ENCODE results near the gene ANKRA2.

The ANKRA2 gene

DNA sequence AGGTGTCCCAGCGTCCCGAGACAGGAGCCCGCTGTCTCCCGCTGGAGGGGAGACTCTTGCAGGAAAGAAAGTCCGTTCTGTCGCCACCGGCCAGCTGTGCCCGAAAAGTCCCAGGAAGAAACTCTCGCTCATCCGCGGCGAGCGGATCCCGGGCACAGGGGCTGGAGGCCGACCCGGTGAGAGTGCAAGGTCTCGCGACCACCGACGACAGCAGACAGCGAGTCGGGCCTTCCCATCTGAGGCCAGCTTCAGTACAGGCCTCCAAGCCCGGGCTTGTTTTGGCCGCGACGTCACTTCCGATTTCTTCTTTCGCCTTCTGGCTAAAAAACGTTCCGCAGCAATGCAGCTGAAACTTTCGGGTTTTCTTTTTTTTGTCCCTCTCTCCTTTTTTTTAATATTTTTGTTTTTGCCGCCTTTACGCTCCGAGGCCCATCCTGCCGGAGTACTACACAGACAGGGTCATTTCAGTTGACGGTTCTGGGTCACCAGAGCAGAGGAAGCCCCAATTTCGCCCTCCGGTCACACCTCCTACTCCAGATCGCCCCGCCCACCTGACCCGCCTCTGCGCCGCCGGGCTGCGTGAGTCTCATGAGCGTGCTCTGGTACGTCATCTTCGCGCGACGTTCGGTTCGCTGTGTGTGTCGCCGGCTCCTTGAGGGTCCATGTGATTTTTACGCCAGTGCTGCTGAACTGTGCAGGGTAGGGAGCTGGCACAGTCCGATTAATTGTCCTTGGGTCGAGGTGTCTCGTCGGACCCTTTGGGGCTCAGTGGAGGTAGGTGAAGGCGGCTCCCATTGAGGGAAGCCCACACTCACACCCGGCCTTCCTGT, at the start of gene ANKRA2, which contains the start of gene UTP15:
TSS of gene ANKRA2 (minus strand) at position 501 of the 830 bp plus-strand sequence. CDS start 2,758 bp downstream, outside the sequence.
TSS of gene UTP15 (plus strand) at position 605 of the 830 bp plus-strand sequence. CDS start 1,602 bp downstream, outside the sequence.
- DNase-seq (ENCODE audit: low spot score), result peak; percentile 88

- DNase-seq (ENCODE audit: low spot score), result no peak
Measured at GRCh38 chr5:73615085-73615484, 49.6 kb upstream of the ANKRA2 start.

DNA sequence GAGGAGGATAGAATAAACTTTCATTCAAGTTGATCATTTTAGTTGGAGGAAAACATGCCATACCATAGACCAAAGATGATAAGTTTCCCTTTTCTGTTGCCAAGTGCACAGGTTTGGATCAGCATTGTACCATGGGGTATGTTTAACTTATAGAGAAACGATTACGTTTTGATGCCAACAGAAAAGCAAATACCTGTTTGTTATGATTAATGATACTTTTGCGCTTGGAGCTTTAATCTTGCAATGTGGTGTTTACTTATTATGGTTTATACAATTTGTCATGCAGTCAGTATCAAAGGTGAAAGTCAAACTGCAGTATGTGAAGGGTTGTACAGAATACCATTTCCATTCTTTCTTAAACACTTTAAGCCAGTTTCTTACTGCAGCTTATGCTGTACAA, 47.4 kb upstream of the ANKRA2 start:
- no peak for DNase-seq (ENCODE audit: low spot score)

GRCh38 chr5:73607228-73607627, 41.8 kb upstream of the ANKRA2 start:
- no peak for DNase-seq (ENCODE audit: low spot score)

GRCh38 chr5:73606206-73606753, 40.8 kb upstream of the ANKRA2 start:
- no peak for DNase-seq (ENCODE audit: low spot score)

GRCh38 chr5:73605223-73606087, 40.0 kb upstream of the ANKRA2 start:
- DNase-seq (ENCODE audit: low spot score), result no peak

GRCh38 chr5:73603998-73604397, 38.6 kb upstream of the ANKRA2 start:
- no peak for DNase-seq (ENCODE audit: low spot score)

GRCh38 chr5:73599380-73599779, 33.9 kb upstream of the ANKRA2 start:
- DNase-seq (ENCODE audit: low spot score), result no peak

- DNase-seq (ENCODE audit: low spot score), result no peak
Measured at GRCh38 chr5:73596705-73597328, 31.4 kb upstream of the ANKRA2 start.

DNA sequence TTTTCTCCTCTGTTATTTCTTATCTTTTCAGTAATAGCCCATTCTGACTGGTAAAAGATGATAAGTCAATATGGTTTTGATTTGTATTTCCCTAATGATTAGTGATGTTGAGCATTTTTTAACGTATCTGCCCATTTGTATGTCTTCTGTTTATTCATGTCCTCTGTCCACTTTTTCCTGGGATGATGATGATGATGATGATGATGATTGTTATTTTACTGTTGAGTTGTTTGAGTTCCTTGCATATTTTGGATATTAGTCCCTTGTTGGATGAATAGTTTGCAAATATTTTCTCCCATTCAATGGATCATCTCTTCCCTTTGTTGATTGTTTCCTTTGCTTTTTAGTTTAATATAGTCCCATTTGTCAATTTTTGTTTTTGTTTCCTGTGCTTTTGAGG, 27.1 kb upstream of the ANKRA2 start:
- no peak for DNase-seq (ENCODE audit: low spot score)

DNA sequence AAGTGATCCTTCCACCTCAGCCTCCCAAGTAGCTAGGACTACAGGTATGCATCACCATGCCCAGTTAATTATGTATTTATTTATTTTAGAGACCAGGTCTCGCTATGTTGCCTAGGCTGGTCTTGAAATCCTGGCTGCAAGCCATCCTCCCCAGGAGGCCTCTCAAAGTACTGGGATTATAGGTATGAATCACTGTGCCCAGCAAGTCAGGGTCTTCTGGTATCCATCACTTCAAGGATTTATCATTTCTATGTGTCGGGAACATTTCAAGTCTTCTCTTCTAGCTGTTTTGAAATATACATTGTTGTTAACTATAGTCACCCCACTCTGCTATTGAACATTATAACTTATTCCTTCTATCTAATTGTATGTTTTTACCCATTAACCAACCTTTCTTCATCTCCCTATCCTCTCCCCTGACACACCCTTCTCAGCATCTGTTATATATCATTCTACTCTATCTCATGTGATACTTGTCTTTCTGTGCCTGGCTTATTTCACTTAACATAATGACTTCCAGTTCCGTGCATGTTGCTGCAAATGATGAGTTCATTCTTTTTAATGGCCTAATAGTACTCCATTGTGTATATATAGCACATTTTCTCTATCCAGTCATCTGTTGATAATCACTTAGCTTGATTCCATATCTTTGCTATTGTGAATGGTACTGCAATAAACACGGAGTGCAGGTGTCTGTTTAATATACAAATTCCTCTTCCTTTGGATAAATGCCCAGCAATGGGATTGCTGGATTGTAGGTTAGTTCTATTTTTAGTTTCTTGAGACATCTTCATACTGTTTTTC, 26.5 kb upstream of the ANKRA2 start:
- no peak for DNase-seq (ENCODE audit: low spot score)

GRCh38 chr5:73591102-73591695, 25.8 kb upstream of the ANKRA2 start:
- peak; percentile 47 for DNase-seq (ENCODE audit: low spot score)

- DNase-seq (ENCODE audit: low spot score), result no peak
Measured at GRCh38 chr5:73587923-73588322, 22.5 kb upstream of the ANKRA2 start.

- DNase-seq (ENCODE audit: low spot score), result no peak
Measured at GRCh38 chr5:73582285-73583145, 17.1 kb upstream of the ANKRA2 start.

DNA sequence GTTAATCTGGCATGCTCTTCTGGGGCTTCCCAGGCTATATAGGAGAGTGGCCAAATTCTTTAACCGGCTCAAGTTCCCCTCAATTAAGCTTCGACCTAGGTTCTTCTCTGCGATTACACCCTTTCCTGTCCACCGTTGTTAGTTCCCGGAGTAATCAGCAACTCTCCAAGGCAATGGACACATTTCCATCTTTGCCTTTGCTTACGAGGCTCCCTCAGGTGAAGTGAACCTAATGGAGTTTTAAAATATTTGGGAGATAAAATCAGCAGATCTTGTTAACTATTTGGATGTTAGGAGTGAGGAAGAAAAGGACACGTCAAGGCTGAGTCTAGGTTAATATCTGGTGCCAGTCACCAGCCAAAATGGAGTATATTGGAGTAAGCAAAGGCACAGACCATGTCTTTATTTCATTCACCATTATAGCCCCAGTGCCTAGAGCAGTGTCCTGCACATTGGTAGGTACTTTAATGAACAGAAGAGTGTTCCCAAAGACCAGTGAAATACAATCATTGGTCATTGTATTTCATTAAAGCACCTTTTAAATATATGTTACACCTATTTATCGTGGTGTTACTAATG, 619 bp upstream of the ANKRA2 start:
- no peak for DNase-seq (ENCODE audit: low spot score)

GRCh38 chr5:73564675-73565074, 764 bp downstream of the ANKRA2 start:
- DNase-seq (ENCODE audit: low spot score), result no peak

DNA sequence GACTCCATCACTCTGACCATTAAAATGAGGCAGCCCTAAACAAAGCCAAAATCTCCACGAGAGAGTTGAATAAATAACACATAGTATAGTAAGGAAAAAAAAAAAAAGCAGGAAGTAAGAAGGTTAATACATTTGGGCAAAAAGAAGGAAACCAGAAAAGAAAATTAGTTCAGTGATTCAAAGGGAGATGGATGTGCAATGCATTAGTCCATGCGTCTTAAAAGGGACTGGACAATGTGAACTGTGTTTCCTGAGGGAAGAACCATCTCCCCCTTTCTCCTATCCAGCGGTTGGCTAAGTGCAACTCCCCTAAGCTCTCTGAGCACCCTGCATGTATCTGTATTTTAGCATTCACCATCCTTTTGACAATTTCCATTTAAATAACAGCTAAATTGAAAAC, 1.4 kb downstream of the ANKRA2 start:
- no peak for DNase-seq (ENCODE audit: low spot score)

- no peak for DNase-seq (ENCODE audit: low spot score)
Measured at GRCh38 chr5:73558950-73559349, 6.5 kb downstream of the ANKRA2 start.

- no peak for DNase-seq (ENCODE audit: low spot score)
Measured at GRCh38 chr5:73552642-73553041, 12.8 kb downstream of the ANKRA2 start.

- no peak for DNase-seq (ENCODE audit: low spot score)
Measured at GRCh38 chr5:73550016-73550415, 15.4 kb downstream of the ANKRA2 start.
